Fibroblast of the aortic adventitia (primary cell): ENCODE data around the gene BMF. TPM values are rescaled to one million over a fixed set of nuclear protein-coding genes. Genes with fewer than 3 reads are reported as not detected.
"Not testable (repeated sequence)": the region's sequence is repeated elsewhere in the genome, so short reads cannot be mapped to it uniquely, and the experiment has no call there.

Experiments
- DNase-seq: peaks from one replicate; pipeline ENCODE4 v3.0.0-alpha.2; 2010; ENCODE audit warnings: low read depth
- H3K4me3 ChIP-seq: 2 replicates; pipeline ENCODE4 v1.5.1; 2011; ENCODE audit warnings: low read depth, mild to moderate bottlenecking, control low read depth, low read length, moderate library complexity
- CTCF ChIP-seq: IDR thresholded peaks from 2 replicates; pipeline ENCODE4 v1.5.1; 2011; ENCODE audit warnings: mild to moderate bottlenecking, low read length, control low read depth, inconsistent platforms; ENCODE audit not compliant: insufficient read depth
- total RNA-seq: library from RNA; depleted of rRNA; stranded (reverse); fragments of >200 nt; gene quantifications from 2 replicates; pipeline ENCODE4 v1.2.3, GENCODE V29; 2012; ENCODE audit warnings: low replicate concordance

The BMF gene
- total RNA-seq, 1 donor: 2.3 TPM

- peak; percentile 59 for DNase-seq
- TF ChIP-seq CTCF: no peak
- H3K4me3 ChIP-seq: peak overlapping the region; percentile 16
These were observed 26.9 kb downstream of the BMF start for GRCh38 chr15:40081691-40082194.

GRCh38 chr15:40080847-40081246 lies 27.8 kb downstream of the BMF start:
- DNase-seq: no peak
- no peak overlapping the region for H3K4me3 ChIP-seq

GRCh38 chr15:40080104-40080503 lies 28.6 kb downstream of the BMF start:
- no peak for TF ChIP-seq CTCF
- DNase-seq: no peak
- no peak overlapping the region for H3K4me3 ChIP-seq

More at GRCh38 chr15:40080847-40081246, 27.8 kb downstream of the BMF start:
- TF ChIP-seq CTCF: no peak

- no peak for TF ChIP-seq CTCF
- no peak overlapping the region for H3K4me3 ChIP-seq
- no peak for DNase-seq
These were observed 29.2 kb downstream of the BMF start for GRCh38 chr15:40079456-40079855.

GRCh38 chr15:40075298-40076044 lies 33.2 kb downstream of the BMF start:
- H3K4me3 ChIP-seq: no peak overlapping the region
- no peak for DNase-seq
- TF ChIP-seq CTCF: no peak

GRCh38 chr15:40074656-40075055 lies 34.0 kb downstream of the BMF start:
- H3K4me3 ChIP-seq, DNase-seq: not testable (repeated sequence)

GRCh38 chr15:40073716-40074490 lies 34.8 kb downstream of the BMF start:
- H3K4me3 ChIP-seq, DNase-seq: not testable (repeated sequence)
